ENCODE data around the gene DGKI. TPM values are rescaled to one million over a fixed set of nuclear protein-coding genes. Genes with fewer than 3 reads are reported as not detected.

The DGKI gene
- total and polyA plus RNA-seq, 2 of the 13 experiments (the other 11 are each of a cell fraction or from before 2014, with no cell fraction given), result 0.09 to 0.17 TPM

DNA sequence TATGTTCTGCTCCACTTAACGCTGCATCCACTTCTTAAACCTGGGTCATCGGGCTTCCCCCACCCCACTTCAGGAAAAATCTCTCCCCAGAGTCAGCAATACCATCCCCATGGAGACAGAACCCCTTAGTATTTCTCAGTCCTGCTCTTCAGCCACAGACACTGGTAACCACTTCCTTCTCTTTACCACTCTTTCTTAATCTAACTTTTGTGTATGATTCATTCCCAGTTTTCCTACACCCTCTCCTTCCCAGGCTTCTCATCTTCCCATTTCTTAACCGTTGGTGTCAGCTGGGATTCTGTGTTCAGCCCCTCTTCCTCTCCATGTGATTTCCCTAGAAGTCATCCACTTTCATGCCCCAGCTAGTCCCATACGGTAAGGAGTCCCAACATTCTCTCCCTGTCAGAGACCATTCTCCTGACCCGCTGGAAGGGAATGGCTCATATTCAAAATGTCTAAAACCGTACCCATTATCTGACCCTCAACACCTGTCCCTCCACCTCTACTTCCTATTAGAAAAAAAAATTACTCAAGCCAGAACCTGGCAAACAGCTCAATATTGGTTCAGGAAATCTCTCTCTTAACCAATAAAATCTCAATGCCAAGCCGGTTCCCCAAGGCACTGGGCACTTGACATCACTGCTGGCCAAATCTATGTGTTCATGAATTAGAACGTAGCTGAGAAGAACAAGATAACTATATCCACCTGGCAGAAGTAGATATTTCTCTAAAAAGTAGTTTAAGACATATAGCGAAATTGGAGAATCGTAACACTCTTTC is 89.4 kb downstream of the DGKI start:
- Histone ChIP-seq H3K27me3 (ENCODE audit: control insufficient read depth in 1 of 2, insufficient read depth in 2 of 2, low read length in 2 of 2) (peaks cover 2 to 44% of the 10 kb centered on the region in 2 experiments; a peak in 4 of 5 replicates), H3K27ac (ENCODE audit: extremely low read length, insufficient read depth, low read length) (no peak overlapping the region), H3K4me3 (replicated peaks in 1 of 3; ENCODE audit: insufficient read depth in 1 of 3, low read depth in 2 of 3, low read length in 3 of 3) (no peak overlapping the region), H3K79me2 (ENCODE audit: insufficient read depth, low read length) (no peaks in the 10 kb centered on the region), H3K4me1 (ENCODE audit: insufficient read depth, low read length) (no peaks in the 10 kb centered on the region), H3K9ac (ENCODE audit: insufficient read depth, low read depth, low read length) (no peak overlapping the region), H2AFZ (ENCODE audit: low read length) (no peak overlapping the region), H3K36me3 (replicated peaks in 1 of 2; ENCODE audit: control insufficient read depth in 1 of 2, insufficient read depth in 2 of 2, low read length in 2 of 2) (no peaks in the 10 kb centered on the region), H3K9me3 (ENCODE audit: low read length) (no peaks in the 10 kb centered on the region), H3K4me2 (ENCODE audit: low read depth, low read length) (no peak overlapping the region), H4K20me1 (ENCODE audit: insufficient read depth, low read length) (no peaks in the 10 kb centered on the region)
- no peak for DNase-seq (ENCODE audit: low spot score)
- TF ChIP-seq ISX (CRISPR knock-in tag; conservative IDR thresholded peaks at IDR 0.05) (no peak), NR3C1 (CRISPR knock-in tag; IDR thresholded peaks at IDR 0.05) (no peak)
- TF ChIP-seq, protein P1, sequence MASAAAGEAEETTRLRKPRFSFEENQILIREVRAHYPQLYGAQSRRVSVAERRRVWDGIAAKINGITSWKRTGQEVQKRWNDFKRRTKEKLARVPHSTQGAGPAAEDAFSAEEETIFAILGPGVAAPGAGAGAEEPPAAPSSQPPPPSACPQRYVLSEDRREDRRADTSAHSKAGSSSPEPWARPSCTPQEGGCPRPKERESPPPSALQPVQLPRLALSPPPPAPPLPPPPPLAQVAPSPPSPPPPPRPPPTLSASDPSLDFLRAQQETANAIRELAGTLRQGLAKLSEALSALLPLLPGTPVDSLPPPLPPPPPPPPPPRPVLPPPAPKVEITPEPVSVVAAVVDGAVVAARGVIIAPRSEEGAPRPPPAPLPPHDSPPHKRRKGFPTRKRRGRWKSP (CRISPR knock-in tag; IDR thresholded peaks at IDR 0.05), result no peak
- ChIA-PET POLR2A (no interaction called here), CTCF (ENCODE audit: low intra/inter-chr PET ratio, low total read pairs) (no interaction called here)
- no peak for ATAC-seq
- intact Hi-C loops (cut with micrococcal nuclease; ENCODE audit: unreplicated experiment) (no loop called here), in situ Hi-C loops (cut with HindIII; ENCODE audit: extremely low pct_ligation_motif_present, low pct_unique_long_range_greater_than_20kb) (no loop called here)
- WGBS (ENCODE audit: low lambda C conversion rate), result 27% methylated on average over 10 of the region's 10 CpGs
- BruUV-seq (replicated peaks), result no TSS peak
- no peak for FAIRE-seq

GRCh38 chr7:137755846-137756651 is 90.7 kb downstream of the DGKI start:
- no TSS peak for BruUV-seq (replicated peaks)
- FAIRE-seq, result no peak
- Histone ChIP-seq H3K27ac (ENCODE audit: extremely low read length, insufficient read depth, low read length) (no peak overlapping the region), H3K9me3 (ENCODE audit: low read length) (no peaks in the 10 kb centered on the region), H2AFZ (ENCODE audit: low read length) (no peak overlapping the region), H3K36me3 (replicated peaks in 1 of 2; ENCODE audit: control insufficient read depth in 1 of 2, insufficient read depth in 2 of 2, low read length in 2 of 2) (no peaks in the 10 kb centered on the region), H4K20me1 (ENCODE audit: insufficient read depth, low read length) (no peaks in the 10 kb centered on the region), H3K9ac (ENCODE audit: insufficient read depth, low read depth, low read length) (no peak overlapping the region), H3K79me2 (ENCODE audit: insufficient read depth, low read length) (no peaks in the 10 kb centered on the region), H3K4me1 (ENCODE audit: insufficient read depth, low read length) (no peaks in the 10 kb centered on the region), H3K4me2 (ENCODE audit: low read depth, low read length) (no peak overlapping the region), H3K27me3 (ENCODE audit: control insufficient read depth in 1 of 2, insufficient read depth in 2 of 2, low read length in 2 of 2) (peaks cover 2 to 44% of the 10 kb centered on the region in 2 experiments; a peak in 4 of 5 replicates), H3K4me3 (replicated peaks in 1 of 3; ENCODE audit: insufficient read depth in 1 of 3, low read depth in 2 of 3, low read length in 3 of 3) (no peak overlapping the region)
- in situ Hi-C loops (cut with HindIII; ENCODE audit: extremely low pct_ligation_motif_present, low pct_unique_long_range_greater_than_20kb), result no loop called here
- ChIA-PET POLR2A (no interaction called here), CTCF (ENCODE audit: low intra/inter-chr PET ratio, low total read pairs) (no interaction called here)
- no peak for DNase-seq (ENCODE audit: low spot score)
- intact Hi-C loops (cut with micrococcal nuclease; ENCODE audit: unreplicated experiment), result no loop called here
- ATAC-seq, result no peak
- 3% methylated on average over 5 of the region's 5 CpGs for WGBS (ENCODE audit: low lambda C conversion rate)
- TF ChIP-seq ZNF569 (CRISPR knock-in tag; IDR thresholded peaks at IDR 0.05; ENCODE audit: borderline replicate concordance) (no peak), SRF (IDR thresholded peaks at IDR 0.05; ENCODE audit: low read depth, low read length) (no peak), ZFYVE20 (CRISPR knock-in tag; IDR thresholded peaks at IDR 0.05; ENCODE audit: borderline replicate concordance, low read depth) (no peak), NCOR1 (IDR thresholded peaks at IDR 0.05; ENCODE audit: borderline replicate concordance, low read length) (no peak), ZNF33B (CRISPR knock-in tag; IDR thresholded peaks at IDR 0.05) (no peak), ASH2L (IDR thresholded peaks at IDR 0.05; ENCODE audit: insufficient read length, low read depth, low read length) (no peak), FIP1L1 (IDR thresholded peaks at IDR 0.05; ENCODE audit: borderline replicate concordance, insufficient read depth, low read depth, low read length) (no peak), CBX2 (IDR thresholded peaks at IDR 0.05; ENCODE audit: low read depth, low read length) (no peak), CBX2 (CRISPR knock-in tag; IDR thresholded peaks at IDR 0.05; ENCODE audit: low read depth) (no peak), MTA1 (CRISPR knock-in tag; IDR thresholded peaks at IDR 0.05; ENCODE audit: borderline replicate concordance) (no peak), ZSCAN9 (CRISPR knock-in tag; IDR thresholded peaks at IDR 0.05; ENCODE audit: borderline replicate concordance) (no peak), CC2D1A (CRISPR knock-in tag; IDR thresholded peaks at IDR 0.05) (no peak), ZBTB7A (CRISPR knock-in tag; IDR thresholded peaks at IDR 0.05) (no peak)
